CD4-positive, alpha-beta T cell treated with Interferon alpha-2 for 1 hour (primary cell): Measurements from ENCODE around the gene CENPP.

Experiments used
- DNase-seq, 2 donors: peaks; one replicate each; pipeline ENCODE4 v3.0.0-alpha.2; 2020 to 2022

Gene CENPP

GRCh38 chr9:92644278-92644677 lies 318.5 kb downstream of the CENPP start:
- no peak for DNase-seq

- DNase-seq = no peak
Observed at GRCh38 chr9:92645041-92645440, 319.3 kb downstream of the CENPP start.

GRCh38 chr9:92647671-92648473 lies 322.1 kb downstream of the CENPP start:
- no peak for DNase-seq

- DNase-seq = no peak
Observed at GRCh38 chr9:92648474-92648971, 322.8 kb downstream of the CENPP start.

- no peak for DNase-seq
Observed at GRCh38 chr9:92649007-92649406, 323.3 kb downstream of the CENPP start.

GRCh38 chr9:92650296-92650695 lies 324.5 kb downstream of the CENPP start:
- DNase-seq = no peak

- DNase-seq = no peak
Observed at GRCh38 chr9:92650839-92651621, 325.3 kb downstream of the CENPP start.

GRCh38 chr9:92652461-92652860 lies 326.7 kb downstream of the CENPP start:
- DNase-seq = no peak

GRCh38 chr9:92654481-92655301 lies 328.9 kb downstream of the CENPP start:
- no peak for DNase-seq

GRCh38 chr9:92655366-92655765 lies 329.6 kb downstream of the CENPP start:
- DNase-seq = no peak

- DNase-seq = no peak
Observed at GRCh38 chr9:92655896-92656536, 330.3 kb downstream of the CENPP start.

GRCh38 chr9:92656537-92656925 lies 330.8 kb downstream of the CENPP start:
- DNase-seq = no peak

GRCh38 chr9:92657296-92658094 lies 331.7 kb downstream of the CENPP start:
- DNase-seq = no peak

GRCh38 chr9:92658176-92658575 lies 332.4 kb downstream of the CENPP start:
- no peak for DNase-seq

- no peak for DNase-seq
Observed at GRCh38 chr9:92658611-92659010, 332.9 kb downstream of the CENPP start.

GRCh38 chr9:92659601-92660000 lies 333.8 kb downstream of the CENPP start:
- DNase-seq = no peak

GRCh38 chr9:92660266-92660665 lies 334.5 kb downstream of the CENPP start:
- DNase-seq = no peak

GRCh38 chr9:92661127-92661526 lies 335.4 kb downstream of the CENPP start:
- no peak for DNase-seq

GRCh38 chr9:92661743-92662142 lies 336.0 kb downstream of the CENPP start:
- DNase-seq = no peak

GRCh38 chr9:92663126-92663525 lies 337.4 kb downstream of the CENPP start:
- no peak for DNase-seq

GRCh38 chr9:92663951-92664350 lies 338.2 kb downstream of the CENPP start:
- DNase-seq = no peak
